Ramos (cell line): ENCODE results near the gene EPB41L4B.
"Not testable (repeated sequence)": the region's sequence is repeated elsewhere in the genome, so short reads cannot be mapped to it uniquely, and the experiment has no call there.

Experiments
- in situ Hi-C: fragments of 300-500 bp; cut with MboI; formaldehyde crosslinking; loops from one replicate; pipeline ENCODE4 v1.14.3; 2022; ENCODE audit warnings: low sequenced_read_pairs; ENCODE audit not compliant: unreplicated experiment

Gene EPB41L4B

GRCh38 chr9:109225629-109226028 lies 95.2 kb downstream of the EPB41L4B start:
- in situ Hi-C loops = no loop called here

GRCh38 chr9:109224751-109225150 lies 96.1 kb downstream of the EPB41L4B start:
- in situ Hi-C loops = no loop called here

GRCh38 chr9:109218242-109218641 lies 102.6 kb downstream of the EPB41L4B start:
- in situ Hi-C loops = not testable (repeated sequence)

GRCh38 chr9:109214414-109214813 lies 106.4 kb downstream of the EPB41L4B start:
- in situ Hi-C loops = no loop called here

GRCh38 chr9:109213285-109214121 lies 107.4 kb downstream of the EPB41L4B start:
- in situ Hi-C loops = no loop called here

- in situ Hi-C loops = no loop called here
These were observed 108.1 kb downstream of the EPB41L4B start for GRCh38 chr9:109212768-109213167.

- in situ Hi-C loops = no loop called here
These were observed 114.2 kb downstream of the EPB41L4B start for GRCh38 chr9:109206670-109207069.

- in situ Hi-C loops = no loop called here
These were observed 115.3 kb downstream of the EPB41L4B start for GRCh38 chr9:109205526-109205925.

GRCh38 chr9:109203761-109204360 lies 117.0 kb downstream of the EPB41L4B start:
- in situ Hi-C loops = no loop called here

GRCh38 chr9:109199676-109200075 lies 121.2 kb downstream of the EPB41L4B start:
- in situ Hi-C loops = no loop called here

GRCh38 chr9:109198736-109199382 lies 122.0 kb downstream of the EPB41L4B start:
- in situ Hi-C loops = no loop called here

- in situ Hi-C loops = no loop called here
These were observed 126.8 kb downstream of the EPB41L4B start for GRCh38 chr9:109193974-109194556.

- in situ Hi-C loops = no loop called here
These were observed 128.0 kb downstream of the EPB41L4B start for GRCh38 chr9:109192732-109193361.

GRCh38 chr9:109191746-109192145 lies 129.1 kb downstream of the EPB41L4B start:
- in situ Hi-C loops = no loop called here

GRCh38 chr9:109190151-109190550 lies 130.7 kb downstream of the EPB41L4B start:
- in situ Hi-C loops = no loop called here

GRCh38 chr9:109186857-109187520 lies 133.9 kb downstream of the EPB41L4B start:
- in situ Hi-C loops = no loop called here

GRCh38 chr9:109182940-109183798 lies 137.7 kb downstream of the EPB41L4B start:
- in situ Hi-C loops = no loop called here

- in situ Hi-C loops = no loop called here
These were observed 138.3 kb downstream of the EPB41L4B start for GRCh38 chr9:109182550-109182939.

GRCh38 chr9:109181284-109181683 lies 139.6 kb downstream of the EPB41L4B start:
- in situ Hi-C loops = no loop called here
